Osteocyte (in vitro differentiated cells): Measurements from ENCODE around the gene HCAR3. TPM values are rescaled to one million over a fixed set of nuclear protein-coding genes. Genes with fewer than 3 reads are reported as not detected.

Source experiments
- DNase-seq: peaks from one replicate; pipeline ENCODE4 v3.0.0; 2021; ENCODE audit warnings: mixed read lengths; ENCODE audit not compliant: unreplicated experiment; ENCODE audit errors: extremely low spot score
- H3K27ac Mint-ChIP-seq: one replicate; pipeline ENCODE4 v1.8.0; 2021; ENCODE audit warnings: mild to moderate bottlenecking, mixed read lengths; ENCODE audit not compliant: unreplicated experiment
- H3K27me3 Mint-ChIP-seq: one replicate; pipeline ENCODE4 v1.8.0; 2021; ENCODE audit warnings: mixed read lengths; ENCODE audit not compliant: unreplicated experiment
- H3K36me3 Mint-ChIP-seq: one replicate; pipeline ENCODE4 v1.8.0; 2021; ENCODE audit warnings: mixed read lengths; ENCODE audit not compliant: unreplicated experiment
- H3K4me1 Mint-ChIP-seq: one replicate; pipeline ENCODE4 v1.8.0; 2021; ENCODE audit warnings: mixed read lengths; ENCODE audit not compliant: unreplicated experiment
- H3K4me3 Mint-ChIP-seq: one replicate; pipeline ENCODE4 v1.8.0; 2021; ENCODE audit warnings: mild to moderate bottlenecking, moderate library complexity, mixed read lengths; ENCODE audit not compliant: unreplicated experiment
- H3K9me3 Mint-ChIP-seq: one replicate; pipeline ENCODE4 v1.8.0; 2021; ENCODE audit warnings: mixed read lengths; ENCODE audit not compliant: unreplicated experiment
- CTCF ChIP-seq: fragments of 200-600 bp; sonication (generic); IDR thresholded peaks from 2 replicates; pipeline ENCODE4 v1.5.0; 2021; ENCODE audit warnings: antibody characterized with exemption, mild to moderate bottlenecking, moderate library complexity
- total RNA-seq: library from RNA; stranded (reverse); gene quantifications from 2 replicates; pipeline ENCODE4 v1.2.1, GENCODE V29; 2021

HCAR3 gene
- total RNA-seq, 1 donor from 2014 or later, result not detected

DNA sequence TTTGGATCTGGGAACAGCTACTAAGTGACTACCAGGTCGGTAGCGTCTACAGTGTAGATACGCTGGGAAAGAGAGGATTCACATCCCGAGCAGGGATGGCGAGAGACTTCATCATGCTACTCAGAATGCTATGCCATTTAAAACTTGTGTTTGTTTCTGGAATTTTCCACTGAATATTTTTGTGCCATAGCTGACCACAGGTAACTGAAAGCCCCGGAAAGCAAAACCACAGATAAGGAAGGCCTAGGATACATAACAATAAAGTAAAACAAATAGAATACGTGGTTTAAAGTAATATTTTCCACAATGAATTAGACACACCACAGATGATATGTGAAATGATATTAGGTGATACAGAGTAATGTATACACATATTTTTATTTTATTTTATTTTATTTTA, 22.0 kb upstream of the HCAR3 start:
- no peak overlapping the region for H3K4me3 Mint-ChIP-seq
- DNase-seq, result no peak
- H3K27me3 Mint-ChIP-seq, result no peaks in the 10 kb centered on the region
- no peaks in the 10 kb centered on the region for H3K9me3 Mint-ChIP-seq
- no peak overlapping the region for H3K27ac Mint-ChIP-seq
- H3K4me1 Mint-ChIP-seq, result no peaks in the 10 kb centered on the region
- no peaks in the 10 kb centered on the region for H3K36me3 Mint-ChIP-seq
- no peak for TF ChIP-seq CTCF

GRCh38 chr12:122732611-122733010, 16.0 kb upstream of the HCAR3 start:
- Mint-ChIP-seq H3K27ac (no peak overlapping the region), H3K27me3 (peaks cover 3% of the 10 kb centered on the region), H3K4me3 (no peak overlapping the region), H3K4me1 (peaks cover 25% of the 10 kb centered on the region), H3K9me3 (no peaks in the 10 kb centered on the region), H3K36me3 (no peaks in the 10 kb centered on the region)
- no peak for TF ChIP-seq CTCF
- DNase-seq, result no peak

DNA sequence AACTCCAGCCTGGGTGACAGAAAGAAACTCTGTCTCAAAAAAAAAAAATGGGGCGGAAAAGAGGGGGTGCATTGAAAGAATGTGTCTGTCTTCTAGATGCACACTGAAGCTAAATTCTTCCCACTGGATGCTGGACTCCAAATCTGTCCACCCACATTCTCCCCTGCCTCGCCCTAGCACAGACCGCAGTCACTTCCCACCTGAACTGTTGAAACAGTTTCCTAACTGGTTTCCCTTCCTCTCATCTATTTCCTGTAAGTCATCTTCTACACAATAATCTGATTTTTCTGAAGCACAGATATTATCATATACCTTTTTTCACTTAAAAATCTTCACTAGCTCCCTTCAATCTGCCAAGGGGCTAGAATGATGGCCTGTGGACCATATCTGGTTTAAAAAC, 15.6 kb upstream of the HCAR3 start:
- no peak overlapping the region for H3K4me3 Mint-ChIP-seq
- no peak overlapping the region for H3K27ac Mint-ChIP-seq
- H3K36me3 Mint-ChIP-seq, result no peaks in the 10 kb centered on the region
- DNase-seq, result no peak
- H3K4me1 Mint-ChIP-seq, result peaks cover 25% of the 10 kb centered on the region
- H3K9me3 Mint-ChIP-seq, result no peaks in the 10 kb centered on the region
- TF ChIP-seq CTCF, result no peak
- peaks cover 3% of the 10 kb centered on the region for H3K27me3 Mint-ChIP-seq

DNA sequence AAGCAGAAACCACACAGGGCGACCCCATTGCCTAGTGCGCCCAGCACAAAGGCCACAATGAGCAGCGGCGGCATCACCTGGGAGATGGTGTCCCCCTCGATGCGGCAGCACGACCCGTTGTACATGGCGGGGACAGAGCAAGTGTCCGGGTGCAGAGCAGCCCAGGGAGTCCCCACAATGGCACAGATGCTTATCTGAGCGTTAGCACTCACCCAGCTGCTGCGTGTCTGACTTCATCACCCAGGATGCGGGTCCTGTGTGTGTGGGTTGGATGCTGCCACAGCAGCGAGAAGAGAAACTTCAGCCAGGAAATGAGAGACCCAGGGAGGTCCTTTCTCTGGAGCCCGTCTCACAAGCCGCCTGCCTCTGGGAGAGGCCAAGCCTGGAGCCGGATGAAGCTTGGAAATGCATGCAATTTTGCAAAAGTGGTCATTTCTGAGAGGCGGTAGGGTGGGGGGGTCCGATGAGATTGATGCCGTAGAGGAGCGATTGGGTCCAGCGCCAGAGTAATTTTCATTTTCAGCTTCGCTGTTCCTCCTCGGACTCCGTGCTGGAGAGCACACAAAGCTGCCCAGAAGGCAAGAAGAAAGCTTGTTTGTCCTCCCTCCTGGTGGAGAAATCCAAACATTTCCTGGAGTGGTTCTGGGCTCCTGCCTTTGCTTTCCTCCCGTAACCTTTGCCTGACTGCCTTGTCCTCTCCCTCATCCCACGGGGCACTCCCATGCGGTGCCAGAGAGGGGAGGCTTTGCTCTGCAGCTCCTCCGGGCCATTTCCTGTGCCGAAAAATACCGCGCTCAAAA, 13.8 kb upstream of the HCAR3 start, which contains the start of gene HCAR1:
TSS of gene HCAR1 (minus strand) at position 630 of the 800 bp plus-strand sequence. CDS start at position 125, 505 bp downstream.
- Mint-ChIP-seq H3K36me3 (no peaks in the 10 kb centered on the region), H3K27me3 (peaks cover 3% of the 10 kb centered on the region), H3K9me3 (no peaks in the 10 kb centered on the region), H3K4me1 (peaks cover 27% of the 10 kb centered on the region), H3K4me3 (peak within 1 kb of the TSS; percentile 72), H3K27ac (peak within 1 kb of the TSS; percentile 84)
- DNase-seq, result no peak
- TF ChIP-seq CTCF, result peak; percentile 36

DNA sequence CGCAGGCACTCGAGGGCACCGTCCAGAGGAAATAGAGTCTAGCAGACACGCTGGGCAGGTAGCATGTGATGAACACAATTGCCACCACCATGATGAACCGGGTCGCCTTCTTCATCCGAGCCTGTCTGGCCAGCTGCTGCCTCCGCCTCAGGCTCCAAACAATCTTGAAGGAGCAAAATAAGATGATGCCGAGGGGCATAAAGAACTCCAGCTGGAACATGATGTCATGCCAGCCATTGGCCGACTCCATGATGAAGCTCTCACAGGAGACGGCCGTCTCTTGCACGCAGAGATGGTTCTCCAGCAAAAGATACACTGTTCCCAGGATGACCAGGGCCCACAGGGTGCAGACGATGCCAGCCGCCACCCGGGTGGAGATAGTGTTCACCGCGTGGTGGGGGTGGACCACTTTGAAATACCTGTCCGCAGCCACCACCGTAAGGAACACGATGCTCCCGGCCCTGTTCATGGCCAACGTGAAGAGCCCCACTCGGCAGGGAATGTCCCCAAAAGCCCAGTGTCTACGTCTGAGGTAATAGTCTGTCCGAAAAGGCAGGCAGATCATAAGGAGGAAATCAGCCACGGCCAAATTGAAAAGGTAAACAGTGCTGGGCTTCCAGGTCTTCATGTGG, 13.1 kb upstream of the HCAR3 start:
- DNase-seq, result no peak
- H3K36me3 Mint-ChIP-seq, result no peaks in the 10 kb centered on the region
- peak overlapping the region; percentile 84 for H3K27ac Mint-ChIP-seq
- no peaks in the 10 kb centered on the region for H3K9me3 Mint-ChIP-seq
- peaks cover 3% of the 10 kb centered on the region for H3K27me3 Mint-ChIP-seq
- H3K4me3 Mint-ChIP-seq, result peak overlapping the region; percentile 72
- peaks cover 27% of the 10 kb centered on the region for H3K4me1 Mint-ChIP-seq
- no peak for TF ChIP-seq CTCF
